Measurements from ENCODE around the gene THOC6. TPM values are rescaled to one million over a fixed set of nuclear protein-coding genes. Genes with fewer than 3 reads are reported as not detected.

THOC6 gene
- total and polyA plus RNA-seq, 2 experiments from 2014 or later: 35.6 to 79.4 TPM

GRCh38 chr16:3049921-3050481 lies 26.2 kb downstream of the THOC6 start:
- Histone ChIP-seq H3K4me2 (no peak overlapping the region), H3K4me3 (no peak overlapping the region)
- TF ChIP-seq CTCF (IDR thresholded peaks at IDR 0.05; ENCODE audit: poor library complexity) (no peak), EZH2phosphoT487 (IDR thresholded peaks at IDR 0.05; ENCODE audit: low read depth, severe bottlenecking, unreplicated experiment) (no peak), EZH2 (IDR thresholded peaks at IDR 0.05; ENCODE audit: borderline replicate concordance) (no peak)

GRCh38 chr16:3050487-3050886 lies 26.7 kb downstream of the THOC6 start:
- H4K20me1 ChIP-seq (ENCODE audit: insufficient read depth, poor library complexity, severe bottlenecking): no peaks in the 10 kb centered on the region
- H3K4me1 ChIP-seq (ENCODE audit: insufficient read depth): peaks cover 14% of the 10 kb centered on the region
- H2AFZ ChIP-seq: no peak overlapping the region
- TF ChIP-seq EZH2phosphoT487 (IDR thresholded peaks at IDR 0.05; ENCODE audit: low read depth, severe bottlenecking, unreplicated experiment) (no peak), CTCF (IDR thresholded peaks at IDR 0.05; ENCODE audit: poor library complexity) (no peak), EZH2 (IDR thresholded peaks at IDR 0.05; ENCODE audit: borderline replicate concordance) (no peak)
- H3K36me3 ChIP-seq (replicated peaks; ENCODE audit: insufficient read depth, low read depth): no peaks in the 10 kb centered on the region
- H3K9me3 ChIP-seq (ENCODE audit: low read depth): no peaks in the 10 kb centered on the region
- no peaks in the 10 kb centered on the region for H3K9me2 ChIP-seq (replicated peaks; ENCODE audit: insufficient read depth)
- peaks cover 52% of the 10 kb centered on the region for H3K27me3 ChIP-seq
- 89% methylated on average over 5 of the region's 5 CpGs for WGBS (ENCODE audit: low lambda C conversion rate, missing lambda C conversion rate)
- no peak overlapping the region for H3K4me3 ChIP-seq
- H3K27ac ChIP-seq: no peak overlapping the region
- no peak for DNase-seq (ENCODE audit: low spot score)
- no peak overlapping the region for H3K4me2 ChIP-seq
- H3K79me2 ChIP-seq: no peaks in the 10 kb centered on the region

More at GRCh38 chr16:3049921-3050481, 26.2 kb downstream of the THOC6 start:
- no peaks in the 10 kb centered on the region for H3K36me3 ChIP-seq (replicated peaks; ENCODE audit: insufficient read depth, low read depth)
- WGBS (ENCODE audit: low lambda C conversion rate, missing lambda C conversion rate): 90% methylated on average over 24 of the region's 26 CpGs
- no peak for DNase-seq (ENCODE audit: low spot score)
- H3K79me2 ChIP-seq: no peaks in the 10 kb centered on the region
- peaks cover 57% of the 10 kb centered on the region for H3K27me3 ChIP-seq
- no peaks in the 10 kb centered on the region for H3K9me3 ChIP-seq (ENCODE audit: low read depth)
- H3K27ac ChIP-seq: no peak overlapping the region
- H4K20me1 ChIP-seq (ENCODE audit: insufficient read depth, poor library complexity, severe bottlenecking): no peaks in the 10 kb centered on the region
- H3K4me1 ChIP-seq (ENCODE audit: insufficient read depth): peaks cover 19% of the 10 kb centered on the region
- no peak overlapping the region for H2AFZ ChIP-seq
- H3K9me2 ChIP-seq (replicated peaks; ENCODE audit: insufficient read depth): no peaks in the 10 kb centered on the region

GRCh38 chr16:3051009-3051408 lies 27.2 kb downstream of the THOC6 start:
- H3K4me3 ChIP-seq: no peak overlapping the region
- peaks cover 47% of the 10 kb centered on the region for H3K27me3 ChIP-seq
- no peaks in the 10 kb centered on the region for H3K36me3 ChIP-seq (replicated peaks; ENCODE audit: insufficient read depth, low read depth)
- H3K9me3 ChIP-seq (ENCODE audit: low read depth): no peaks in the 10 kb centered on the region
- no peak overlapping the region for H3K4me2 ChIP-seq
- 60% methylated on average over 4 of the region's 4 CpGs for WGBS (ENCODE audit: low lambda C conversion rate, missing lambda C conversion rate)
- H4K20me1 ChIP-seq (ENCODE audit: insufficient read depth, poor library complexity, severe bottlenecking): no peaks in the 10 kb centered on the region
- H2AFZ ChIP-seq: no peak overlapping the region
- H3K9me2 ChIP-seq (replicated peaks; ENCODE audit: insufficient read depth): no peaks in the 10 kb centered on the region
- no peaks in the 10 kb centered on the region for H3K79me2 ChIP-seq
- TF ChIP-seq EZH2phosphoT487 (IDR thresholded peaks at IDR 0.05; ENCODE audit: low read depth, severe bottlenecking, unreplicated experiment) (no peak), CTCF (IDR thresholded peaks at IDR 0.05; ENCODE audit: poor library complexity) (no peak), EZH2 (IDR thresholded peaks at IDR 0.05; ENCODE audit: borderline replicate concordance) (no peak)
- H3K4me1 ChIP-seq (ENCODE audit: insufficient read depth): peaks cover 9% of the 10 kb centered on the region
- H3K27ac ChIP-seq: no peak overlapping the region
- no peak for DNase-seq (ENCODE audit: low spot score)

Measured in hepatocyte (in vitro differentiated cells).